G401 (cell line): ENCODE results near the gene ZNF727. TPM values are rescaled to one million over a fixed set of nuclear protein-coding genes. Genes with fewer than 3 reads are reported as not detected.
A peak's percentile ranks its signal among the peaks of the same experiment; 100 is the strongest.
"Not testable (repeated sequence)": the region's sequence is repeated elsewhere in the genome, so short reads cannot be mapped to it uniquely, and the experiment has no call there.

Source experiments
- DNase-seq: peaks from one replicate; pipeline ENCODE4 v3.0.0-alpha.2; 2015; ENCODE audit warnings: low spot score
- in situ Hi-C: cut with HindIII; loops from 2 replicates; pipeline ENCODE4 v1.10.0; 2016; ENCODE audit warnings: low sequenced_read_pairs, mixed read lengths
- total RNA-seq: library from RNA; depleted of rRNA; stranded (reverse); fragments of >200 nt; shearing (Covaris generic); gene quantifications from 2 replicates; pipeline ENCODE4 v1.2.3, GENCODE V29; 2014; rRNA removed

Gene ZNF727
- total RNA-seq, result not detected in 2 replicates

DNA sequence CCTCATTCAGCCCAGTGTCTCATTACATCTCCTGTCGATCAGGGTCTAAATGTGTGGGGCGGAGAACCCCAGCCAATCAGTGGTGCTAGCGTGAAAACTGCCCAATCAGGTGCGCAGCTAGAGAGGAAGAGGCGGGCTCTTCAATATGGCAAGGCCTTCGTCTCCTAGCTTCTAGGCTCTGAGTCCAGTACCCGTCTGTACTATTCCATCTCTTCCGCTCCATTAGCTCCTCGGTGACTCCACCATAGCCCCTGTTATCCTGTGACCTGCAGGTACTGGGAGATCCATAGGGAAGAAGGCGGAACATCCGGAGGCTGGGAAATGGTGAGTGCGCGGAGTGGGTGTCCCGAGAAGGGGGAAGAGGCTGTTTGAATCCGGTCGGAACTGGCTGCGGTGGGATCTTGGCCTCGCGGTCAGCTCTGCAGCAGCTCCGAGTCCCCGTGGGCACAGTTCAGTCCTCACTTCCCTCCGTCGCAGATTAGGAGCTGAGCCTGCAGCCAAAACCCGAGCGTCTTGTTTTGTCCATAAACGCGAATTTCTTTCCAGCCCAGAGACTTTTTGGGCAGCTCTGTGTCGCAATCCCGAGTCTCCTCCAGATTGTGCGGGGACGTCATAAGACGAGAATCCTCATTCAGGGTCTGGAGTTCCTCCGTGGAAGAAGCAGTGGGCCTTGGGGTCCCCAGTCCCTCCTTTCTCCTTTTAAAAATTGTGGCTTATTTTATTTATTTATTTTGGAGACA is at the start of gene ZNF727:
Gene ZNF727 (plus strand): TSS at position 134 of the 740 bp plus-strand sequence. CDS start 188 bp downstream, at position 322.
- in situ Hi-C loops, result no loop called here
- DNase-seq, result peak; percentile 92

DNA sequence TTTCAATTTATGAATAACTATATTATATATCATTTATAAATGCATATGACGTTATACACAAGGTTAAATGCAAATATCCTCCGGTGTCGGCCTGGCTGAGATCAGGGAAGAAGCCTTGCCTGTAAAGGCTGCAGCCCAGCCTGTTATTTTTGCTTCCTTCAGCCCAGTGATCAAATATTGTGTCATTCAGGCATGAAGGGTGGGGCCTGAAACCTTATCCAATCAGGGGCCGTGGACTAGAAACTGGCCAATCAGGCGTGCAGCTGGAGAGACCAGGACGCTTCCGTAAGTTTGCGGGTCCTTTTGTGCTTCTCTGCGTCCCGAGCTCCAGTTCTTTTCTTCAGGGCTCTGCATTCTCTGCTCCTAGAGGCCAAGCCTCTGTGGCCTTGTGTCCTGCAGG is 46.7 kb upstream of the ZNF727 start, which contains the start of gene ZNF722:
Gene ZNF722 (plus strand): TSS at position 301 of the 400 bp plus-strand sequence. CDS start 113 bp downstream, outside the sequence.
- no peak for DNase-seq
- in situ Hi-C loops, result no loop called here

DNA sequence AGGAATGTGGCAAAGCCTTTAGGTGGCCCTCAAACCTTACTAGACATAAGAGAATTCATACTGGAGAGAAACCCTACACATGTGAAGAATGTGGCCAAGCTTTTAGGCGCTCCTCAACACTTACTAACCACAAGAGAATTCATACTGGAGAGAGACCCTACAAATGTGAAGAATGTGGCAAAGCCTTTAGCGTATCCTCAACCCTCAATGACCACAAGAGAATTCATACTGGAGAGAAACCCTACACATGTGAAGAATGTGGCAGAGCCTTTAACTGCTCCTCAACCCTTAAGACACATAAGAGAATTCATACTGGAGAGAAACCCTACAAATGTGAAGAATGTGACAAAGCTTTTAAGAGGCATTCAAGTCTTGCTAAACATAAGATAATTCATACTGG is 29.7 kb upstream of the ZNF727 start:
- in situ Hi-C loops, DNase-seq: not testable (repeated sequence)

DNA sequence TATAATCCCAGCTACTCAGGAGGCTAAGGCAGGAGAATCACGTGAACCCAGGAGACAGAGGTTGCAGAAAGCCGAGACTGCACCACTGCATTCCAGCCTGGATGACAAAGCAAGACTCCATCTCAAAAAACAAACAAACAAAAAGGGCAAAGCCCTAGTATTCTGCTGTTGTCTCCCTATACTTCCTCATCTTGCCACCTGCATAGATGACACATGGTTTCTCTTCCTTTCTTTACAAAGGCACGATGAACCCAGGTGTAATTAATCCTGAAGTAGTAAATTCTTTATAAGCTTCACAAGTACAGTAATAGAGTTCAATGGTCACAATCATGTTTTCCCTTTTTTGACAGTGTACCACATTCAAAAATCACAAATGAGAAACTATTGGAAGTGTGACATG is 9.8 kb upstream of the ZNF727 start:
- in situ Hi-C loops, result no loop called here
- DNase-seq, result no peak

DNA sequence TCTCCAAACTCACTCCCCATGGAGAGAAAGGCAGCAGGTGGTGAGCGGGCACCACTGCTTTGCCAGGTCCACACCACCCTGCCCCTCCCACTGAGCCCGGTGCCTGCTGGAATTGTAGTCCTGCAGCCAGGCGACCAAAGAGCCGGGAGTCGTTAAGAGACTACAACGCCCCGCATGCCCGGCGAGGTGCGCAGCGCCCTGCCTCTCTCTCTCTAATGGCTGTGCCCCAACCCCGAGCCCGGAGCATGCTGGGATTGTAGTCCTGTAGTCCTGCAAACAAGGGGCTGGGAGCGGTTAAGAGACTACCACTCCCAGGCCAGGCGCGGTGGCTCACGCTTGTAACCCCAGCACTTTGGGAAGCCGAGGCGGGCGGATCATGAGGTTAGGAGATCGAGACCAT is 8.1 kb upstream of the ZNF727 start:
- DNase-seq, result no peak
- in situ Hi-C loops, result no loop called here

DNA sequence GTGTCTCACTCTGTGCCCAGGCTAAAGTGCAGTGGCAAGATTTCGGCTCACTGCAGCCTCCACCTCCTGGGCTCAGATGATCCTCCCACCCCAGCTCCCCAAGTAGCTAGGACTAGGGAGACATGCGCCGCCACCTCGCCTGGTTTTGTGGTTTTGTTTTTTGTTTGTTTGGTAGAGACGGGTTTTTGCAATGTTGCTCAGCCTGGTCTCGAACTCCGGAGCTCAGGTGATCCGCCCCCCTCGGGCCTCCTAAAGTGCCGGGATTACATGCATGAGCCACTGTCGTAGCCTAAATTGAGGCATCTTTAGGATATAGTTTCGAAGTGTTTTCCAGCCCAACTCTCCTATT is 781 bp downstream of the ZNF727 start:
- in situ Hi-C loops, result no loop called here
- DNase-seq, result peak; percentile 17

DNA sequence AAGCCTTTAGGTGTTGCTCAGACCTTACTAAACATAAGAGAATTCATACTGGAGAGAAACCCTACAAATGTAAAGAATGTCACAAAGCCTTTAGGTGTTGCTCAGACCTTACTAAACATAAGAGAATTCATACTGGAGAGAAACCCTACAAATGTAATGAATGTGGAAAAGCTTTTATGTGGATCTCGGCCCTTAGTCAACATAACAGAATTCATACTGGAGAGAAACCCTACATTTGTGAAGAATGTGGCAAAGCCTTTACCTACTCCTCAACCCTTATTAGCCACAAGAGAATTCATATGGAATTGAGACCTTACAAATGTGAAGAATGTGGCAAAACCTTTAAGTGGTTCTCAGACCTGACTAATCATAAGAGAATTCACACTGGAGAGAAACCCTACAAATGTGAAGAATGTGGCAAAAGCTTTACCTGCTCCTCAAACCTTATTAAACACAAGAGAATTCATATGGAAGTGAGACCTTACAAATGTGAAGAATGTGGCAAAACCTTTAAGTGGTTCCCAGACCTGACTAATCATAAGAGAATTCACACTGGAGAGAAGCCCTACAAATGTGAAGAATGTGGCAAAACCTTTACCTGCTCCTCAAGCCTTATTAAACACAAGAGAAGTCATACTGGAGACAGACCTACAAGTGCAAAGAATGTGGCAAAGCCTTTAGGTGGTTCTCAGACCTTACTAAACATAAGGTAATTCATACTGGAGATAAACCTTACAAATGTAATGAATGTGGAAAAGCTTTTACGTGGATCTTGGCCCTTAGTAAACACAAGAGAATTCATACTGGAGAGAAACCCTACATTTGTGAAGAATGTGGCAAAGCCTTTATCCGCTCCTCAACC is 32.8 kb downstream of the ZNF727 start:
- in situ Hi-C loops, DNase-seq: not testable (repeated sequence)

DNA sequence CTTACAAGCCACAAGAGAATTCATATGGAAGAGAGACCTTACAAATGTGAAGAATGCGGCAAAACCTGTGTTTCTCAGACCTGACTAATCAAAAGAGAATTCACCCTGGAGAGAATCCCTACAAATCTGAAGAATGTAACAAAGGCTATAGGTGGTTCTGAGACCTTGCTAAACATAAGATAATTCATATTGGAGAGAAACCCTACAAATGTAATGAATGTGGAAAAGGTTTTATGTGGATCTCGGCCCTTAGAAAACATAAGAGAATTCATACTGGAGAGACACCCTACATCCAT is 33.4 kb downstream of the ZNF727 start:
- DNase-seq, result no peak
- in situ Hi-C loops, result no loop called here

DNA sequence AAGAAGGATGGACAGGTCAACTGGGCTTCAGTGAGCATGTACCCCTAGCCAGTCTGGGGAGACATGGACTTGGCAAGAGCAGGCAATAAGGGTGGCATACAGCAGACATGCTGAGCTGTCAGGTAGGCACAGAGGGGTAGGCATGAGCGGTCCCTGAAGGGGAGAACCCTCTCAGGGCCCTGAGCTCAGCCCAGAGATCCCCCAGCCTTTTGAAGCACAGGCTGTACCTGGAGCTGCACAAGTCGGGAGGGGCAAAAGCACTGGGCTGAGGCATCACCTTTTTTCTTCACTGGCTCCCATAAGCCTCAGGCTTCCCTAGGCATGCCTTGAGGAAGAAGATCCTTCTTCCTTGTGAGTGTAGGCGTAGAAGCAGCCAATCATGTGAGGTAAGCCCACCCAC is 42.3 kb downstream of the ZNF727 start:
- in situ Hi-C loops, result no loop called here
- no peak for DNase-seq

DNA sequence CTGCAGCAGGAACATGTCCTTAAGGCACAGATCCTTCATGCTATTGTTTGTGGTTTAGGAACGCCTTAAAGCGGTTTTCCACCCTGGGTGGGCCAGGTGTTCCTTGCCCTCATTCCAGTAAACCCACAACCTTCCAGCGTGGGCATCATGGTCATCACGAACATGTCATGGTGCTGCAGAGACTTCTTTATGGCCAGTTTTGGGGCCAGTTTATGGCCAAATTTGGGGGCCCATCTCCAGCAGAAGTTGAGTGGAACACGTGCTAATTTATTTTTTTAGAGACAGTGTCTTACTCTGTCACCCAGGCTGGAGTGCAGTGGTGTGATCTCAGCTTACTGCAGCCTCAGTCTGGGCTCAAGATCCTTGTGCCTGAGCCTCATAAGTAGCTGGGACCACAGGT is 43.6 kb downstream of the ZNF727 start:
- DNase-seq, in situ Hi-C loops: not testable (repeated sequence)

Other genes with a start within 250 kb of the ZNF727 start
- gene ZNF722, start 46.6 kb upstream of the ZNF727 start, total RNA-seq, result not detected in 2 replicates
- gene ZNF735, start 161.8 kb downstream of the ZNF727 start, total RNA-seq, result not detected in 2 replicates
- gene ZNF679, start 183.0 kb downstream of the ZNF727 start, total RNA-seq, result not detected in 2 replicates